IMR-90 (cell line): Measurements from ENCODE around the gene SLC22A31. TPM values are rescaled to one million over a fixed set of nuclear protein-coding genes. Genes with fewer than 3 reads are reported as not detected.

Experiments
- ATAC-seq: fragments of 200-7000 bp; cut with Tn5 transposase; 2 replicates; pipeline ENCODE4 v1.9.1; 2020; ENCODE audit warnings: low read depth, mild to moderate bottlenecking, moderate library complexity
- BruUV-seq: library from RNA; stranded (reverse); fragments of 400-500 nt; replicated peaks from 2 replicates; lab custom pipeline; 2021; lab: Mats Ljungman, UMichigan
- CTCF ChIA-PET: fragments of 300-600 bp; formaldehyde crosslinking; extraction: SDS; loops from one replicate; lab custom pipeline; 2021; ENCODE audit warnings: antibody characterized with exemption; lab: Yijun Ruan, JAX
- POLR2A ChIA-PET: fragments of 300-600 bp; sonication (Branson Sonifier 250); formaldehyde crosslinking; loops from one replicate; lab custom pipeline; 2022; ENCODE audit warnings: antibody characterized with exemption; ENCODE audit not compliant: unreplicated experiment; lab: Charles Lee
- DNase-seq: peaks from one replicate; pipeline ENCODE4 v3.0.0; 2013
- H2AFZ ChIP-seq: replicated peaks from 2 replicates; pipeline ENCODE3; 2013; ENCODE audit warnings: low read length, mild to moderate bottlenecking; ENCODE audit not compliant: poor library complexity
- H2AK5ac ChIP-seq: 2 replicates; pipeline ENCODE4 v1.6.1; 2013; ENCODE audit warnings: low read depth, low read length, inconsistent platforms
- H2AK9ac ChIP-seq: replicated peaks from 2 replicates; pipeline ENCODE3; 2013; ENCODE audit warnings: mild to moderate bottlenecking, low read depth, low read length, moderate library complexity; ENCODE audit not compliant: poor library complexity
- H2BK120ac ChIP-seq: 2 replicates; pipeline ENCODE4 v1.6.1; 2013; ENCODE audit warnings: low read depth, low read length, inconsistent platforms
- H2BK15ac ChIP-seq: 3 replicates; pipeline ENCODE4 v1.6.1; 2013; ENCODE audit warnings: low read depth, low read length, inconsistent platforms
- H2BK20ac ChIP-seq: 2 replicates; pipeline ENCODE4 v1.6.1; 2013; ENCODE audit warnings: low read depth, mild to moderate bottlenecking, inconsistent platforms, low read length, moderate library complexity
- H2BK5ac ChIP-seq: 2 replicates; pipeline ENCODE4 v1.6.1; 2013; ENCODE audit warnings: mild to moderate bottlenecking, low read depth, low read length, inconsistent platforms; ENCODE audit not compliant: poor library complexity, severe bottlenecking
- H3K14ac ChIP-seq: replicated peaks from 2 replicates; pipeline ENCODE4 v1.6.1; 2013; ENCODE audit warnings: low read depth, low read length, inconsistent platforms
- H3K18ac ChIP-seq: 2 replicates; pipeline ENCODE4 v1.6.1; 2013; ENCODE audit warnings: low read depth, low read length, control low read depth
- H3K23ac ChIP-seq: 2 replicates; pipeline ENCODE4 v1.6.1; 2013; ENCODE audit warnings: low read depth, low read length, inconsistent platforms
- H3K27ac ChIP-seq: 2 replicates; pipeline ENCODE4 v1.5.1; 2013; ENCODE audit warnings: mild to moderate bottlenecking, control low read depth, low read length; ENCODE audit not compliant: insufficient read depth
- H3K27me3 ChIP-seq: 2 replicates; pipeline ENCODE4 v1.6.1; 2013; ENCODE audit warnings: low read length; ENCODE audit not compliant: control insufficient read depth, insufficient read depth
- H3K36me3 ChIP-seq: 2 replicates; pipeline ENCODE4 v1.6.1; 2013; ENCODE audit warnings: low read length, mixed read lengths; ENCODE audit not compliant: control insufficient read depth, insufficient read depth
- H3K4ac ChIP-seq: 2 replicates; pipeline ENCODE4 v1.6.1; 2013; ENCODE audit warnings: low read depth, low read length, inconsistent platforms
- H3K4me1 ChIP-seq: 2 replicates; pipeline ENCODE4 v1.6.1; 2013; ENCODE audit warnings: low read length, mixed read lengths; ENCODE audit not compliant: control insufficient read depth, insufficient read depth
- H3K4me2 ChIP-seq: 2 replicates; pipeline ENCODE4 v1.6.1; 2013; ENCODE audit warnings: low read depth, mild to moderate bottlenecking, control low read depth, low read length, moderate library complexity
- H3K4me3 ChIP-seq: 2 replicates; pipeline ENCODE4 v1.5.1; 2013; ENCODE audit warnings: low read depth, mild to moderate bottlenecking, control low read depth, low read length, moderate library complexity; ENCODE audit not compliant: insufficient read depth
- H3K56ac ChIP-seq: 2 replicates; pipeline ENCODE4 v1.6.1; 2013; ENCODE audit warnings: low read length, inconsistent platforms; ENCODE audit not compliant: insufficient read depth; ENCODE audit errors: extremely low read depth
- H3K79me1 ChIP-seq, 2 experiments: 2 replicates each; pipeline ENCODE4 v1.6.1; 2013; ENCODE audit warnings: low read length in 2 of 2, inconsistent platforms in 1 of 2, low read depth in 1 of 2
- H3K9ac ChIP-seq: 2 replicates; pipeline ENCODE4 v1.6.1; 2013; ENCODE audit warnings: low read depth, low read length, control low read depth
- H3K9me1 ChIP-seq: 2 replicates; pipeline ENCODE4 v1.6.1; 2013; ENCODE audit warnings: low read length, inconsistent platforms; ENCODE audit not compliant: insufficient read depth
- H3K9me3 ChIP-seq: 2 replicates; pipeline ENCODE4 v1.6.1; 2013; ENCODE audit warnings: low read length; ENCODE audit not compliant: control insufficient read depth, insufficient read depth
- H4K20me1 ChIP-seq: 2 replicates; pipeline ENCODE4 v1.6.1; 2013; ENCODE audit warnings: low read length, inconsistent platforms; ENCODE audit not compliant: insufficient read depth
- H4K5ac ChIP-seq: 2 replicates; pipeline ENCODE4 v1.6.1; 2013; ENCODE audit warnings: mild to moderate bottlenecking, low read depth, low read length, control low read depth
- H4K8ac ChIP-seq, 2 experiments: 2 replicates each; pipeline ENCODE4 v1.6.1; 2013; ENCODE audit warnings: low read depth in 2 of 2, low read length in 2 of 2, control low read depth in 1 of 2, inconsistent platforms in 1 of 2
- H4K91ac ChIP-seq: 2 replicates; pipeline ENCODE4 v1.6.1; 2013; ENCODE audit warnings: low read depth, low read length, inconsistent platforms; ENCODE audit not compliant: insufficient read depth
- BHLHE40 ChIP-seq: fragments of 150-350 bp; IDR thresholded peaks from 2 replicates; pipeline ENCODE4 v1.6.1; 2016; ENCODE audit warnings: mild to moderate bottlenecking, low read depth, low read length
- CEBPB ChIP-seq: IDR thresholded peaks from 2 replicates; pipeline ENCODE4 v1.6.1; 2012; ENCODE audit warnings: low read depth, low read length, improper control_type of control experiment
- CHD1 ChIP-seq: IDR thresholded peaks from 2 replicates; pipeline ENCODE4 v1.6.1; 2012; ENCODE audit warnings: low read depth, low read length, improper control_type of control experiment
- ELK1 ChIP-seq: fragments of 150-350 bp; IDR thresholded peaks from 2 replicates; pipeline ENCODE4 v1.6.1; 2016; ENCODE audit warnings: low read depth, mild to moderate bottlenecking, low read length, moderate library complexity, borderline replicate concordance
- FOS ChIP-seq: fragments of 150-350 bp; IDR thresholded peaks from 2 replicates; pipeline ENCODE4 v1.6.1; 2016; ENCODE audit warnings: low read depth, low read length
- MAFK ChIP-seq: IDR thresholded peaks from 2 replicates; pipeline ENCODE4 v1.6.1; 2012; ENCODE audit warnings: low read depth, low read length, improper control_type of control experiment
- MAZ ChIP-seq: IDR thresholded peaks from 2 replicates; pipeline ENCODE4 v1.6.1; 2012; ENCODE audit warnings: low read depth, mild to moderate bottlenecking, low read length, improper control_type of control experiment, moderate library complexity, borderline replicate concordance
- MXI1 ChIP-seq: IDR thresholded peaks from 2 replicates; pipeline ENCODE4 v1.6.1; 2012; ENCODE audit warnings: low read depth, mild to moderate bottlenecking, low read length, moderate library complexity, borderline replicate concordance
- NFE2L2 ChIP-seq: fragments of 150-350 bp; IDR thresholded peaks from 2 replicates; pipeline ENCODE4 v1.6.1; 2016; ENCODE audit warnings: low read depth, mild to moderate bottlenecking, low read length
- POLR2A ChIP-seq: IDR thresholded peaks from 2 replicates; pipeline ENCODE4 v1.6.1; 2012; ENCODE audit warnings: mild to moderate bottlenecking, low read depth, low read length
- RAD21 ChIP-seq: IDR thresholded peaks from 2 replicates; pipeline ENCODE4 v1.6.1; 2012; ENCODE audit warnings: low read length, improper control_type of control experiment
- RCOR1 ChIP-seq: IDR thresholded peaks from 2 replicates; pipeline ENCODE4 v1.6.1; 2012; ENCODE audit warnings: mild to moderate bottlenecking, low read length, improper control_type of control experiment; ENCODE audit not compliant: insufficient replicate concordance
- RFX5 ChIP-seq: IDR thresholded peaks from 2 replicates; pipeline ENCODE4 v1.8.0; 2012; ENCODE audit warnings: low read depth, mild to moderate bottlenecking, low read length, moderate library complexity
- SMC3 ChIP-seq: fragments of 150-350 bp; IDR thresholded peaks from 2 replicates; pipeline ENCODE4 v1.6.1; 2016; ENCODE audit warnings: low read depth, mild to moderate bottlenecking, antibody characterized with exemption, low read length, moderate library complexity
- USF2 ChIP-seq: fragments of 150-350 bp; IDR thresholded peaks from 2 replicates; pipeline ENCODE4 v1.6.1; 2017; ENCODE audit warnings: mild to moderate bottlenecking, antibody characterized with exemption, low read length, low read depth
- WGBS, 2 experiments: methylation state at CpG; one replicate each; pipeline versions ENCODE4 v1.1.5 to v1.1.7; 2013; ENCODE audit warnings: missing lambda C conversion rate in 2 of 2; ENCODE audit not compliant: insufficient read length in 1 of 2; ENCODE audit errors: extremely low coverage in 2 of 2; 5-methylcytosine and 5-hydroxymethylcytosine counted together
- dilution Hi-C: fragments of 300-500 bp; cut with HindIII; formaldehyde crosslinking; loops from one replicate; pipeline ENCODE4 v1.14.3; 2018; ENCODE audit warnings: low sequenced_read_pairs; ENCODE audit not compliant: unreplicated experiment
- in situ Hi-C: fragments of 300-500 bp; cut with MboI; formaldehyde crosslinking; loops from 3 replicates; pipeline ENCODE4 v1.14.3; 2019; ENCODE audit warnings: low sequenced_read_pairs, inconsistent platforms, mixed read lengths
- intact Hi-C: fragments of 100-400 bp; cut with micrococcal nuclease; formaldehyde crosslinking; loops from 2 replicates; pipeline ENCODE4 v1.10.0; 2022
- polyA plus RNA-seq, 3 experiments: library from polyadenylated mRNA; depleted of rRNA; stranded (reverse); fragments of >200 nt; gene quantifications; 2 replicates each; pipeline ENCODE4 v1.2.3, GENCODE V29; 2012; ENCODE audit warnings: low replicate concordance in 1 of 3
- total RNA-seq: library from RNA; depleted of rRNA; stranded (reverse); fragments of >200 nt; gene quantifications from 2 replicates; pipeline ENCODE4 v1.2.3, GENCODE V29; 2012
- TF ChIP-seq, protein P1 (sequence below): conservative IDR thresholded peaks from 2 replicates; pipeline ENCODE4 v1.5.1; 2012; ENCODE audit warnings: mild to moderate bottlenecking, low read depth, low read length, improper control_type of control experiment

Gene SLC22A31
- total and polyA plus RNA-seq, 2 of the 4 experiments (the other 2 are of a cell fraction): 0.18 to 5.5 TPM

GRCh38 chr16:89189358-89190025, 10.8 kb downstream of the SLC22A31 start:
- intact Hi-C loops (no loop called here), in situ Hi-C loops (no loop called here), dilution Hi-C loops (no loop called here)
- POLR2A ChIA-PET: no interaction called here
- no TSS peak for BruUV-seq
- no peak overlapping the region for H3K56ac ChIP-seq
- 60% methylated on average over 2 of the region's 14 CpGs; no CpG with 5 or more reads in 1 of the 2 experiments for WGBS, 2 experiments
- H2BK20ac ChIP-seq: no peak overlapping the region
- no peak overlapping the region for H4K91ac ChIP-seq
- H3K36me3 ChIP-seq: no peaks in the 10 kb centered on the region
- H3K9me1 ChIP-seq: peaks cover 3% of the 10 kb centered on the region; the same call in 1 of the 2 replicates
- CTCF ChIA-PET: no interaction called here
- no peak overlapping the region for H2AK5ac ChIP-seq
- no peak overlapping the region for H2AK9ac ChIP-seq
- no peak overlapping the region for H3K9ac ChIP-seq
- H4K20me1 ChIP-seq: no peaks in the 10 kb centered on the region; the same call in 1 of the 2 replicates
- TF ChIP-seq USF2: no peak
- no peak for TF ChIP-seq RFX5
- no peak for TF ChIP-seq NFE2L2
- no peak for TF ChIP-seq MAZ
- TF ChIP-seq CEBPB: no peak
- TF ChIP-seq BHLHE40: no peak
- TF ChIP-seq MXI1: no peak
- TF ChIP-seq, protein P1, sequence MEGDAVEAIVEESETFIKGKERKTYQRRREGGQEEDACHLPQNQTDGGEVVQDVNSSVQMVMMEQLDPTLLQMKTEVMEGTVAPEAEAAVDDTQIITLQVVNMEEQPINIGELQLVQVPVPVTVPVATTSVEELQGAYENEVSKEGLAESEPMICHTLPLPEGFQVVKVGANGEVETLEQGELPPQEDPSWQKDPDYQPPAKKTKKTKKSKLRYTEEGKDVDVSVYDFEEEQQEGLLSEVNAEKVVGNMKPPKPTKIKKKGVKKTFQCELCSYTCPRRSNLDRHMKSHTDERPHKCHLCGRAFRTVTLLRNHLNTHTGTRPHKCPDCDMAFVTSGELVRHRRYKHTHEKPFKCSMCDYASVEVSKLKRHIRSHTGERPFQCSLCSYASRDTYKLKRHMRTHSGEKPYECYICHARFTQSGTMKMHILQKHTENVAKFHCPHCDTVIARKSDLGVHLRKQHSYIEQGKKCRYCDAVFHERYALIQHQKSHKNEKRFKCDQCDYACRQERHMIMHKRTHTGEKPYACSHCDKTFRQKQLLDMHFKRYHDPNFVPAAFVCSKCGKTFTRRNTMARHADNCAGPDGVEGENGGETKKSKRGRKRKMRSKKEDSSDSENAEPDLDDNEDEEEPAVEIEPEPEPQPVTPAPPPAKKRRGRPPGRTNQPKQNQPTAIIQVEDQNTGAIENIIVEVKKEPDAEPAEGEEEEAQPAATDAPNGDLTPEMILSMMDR: no peak
- TF ChIP-seq RAD21: no peak
- no peak for TF ChIP-seq SMC3
- TF ChIP-seq RCOR1: no peak
- no peak for TF ChIP-seq FOS
- no peak for TF ChIP-seq CHD1
- no peak for TF ChIP-seq MAFK
- TF ChIP-seq POLR2A: no peak
- no peak for TF ChIP-seq ELK1
- H4K5ac ChIP-seq: no peak overlapping the region
- H3K4ac ChIP-seq: no peak overlapping the region
- H2BK120ac ChIP-seq: no peak overlapping the region
- H3K27me3 ChIP-seq: peaks cover 2% of the 10 kb centered on the region; the same call in 1 of the 2 replicates
- no peak overlapping the region for H2BK15ac ChIP-seq
- H3K14ac ChIP-seq: no peak overlapping the region
- H3K23ac ChIP-seq: no peak overlapping the region
- DNase-seq (no peak), ATAC-seq (no peak)
- H3K27ac ChIP-seq: no peak overlapping the region
- H2AFZ ChIP-seq: no peak overlapping the region
- H3K4me1 ChIP-seq: peaks cover 6% of the 10 kb centered on the region
- no peak overlapping the region for H2BK5ac ChIP-seq
- no peaks in the 10 kb centered on the region for H3K79me1 ChIP-seq
- no peaks in the 10 kb centered on the region for H3K9me3 ChIP-seq
- no peak overlapping the region for H3K18ac ChIP-seq
- H3K4me3 ChIP-seq: no peak overlapping the region
- no peak overlapping the region for H3K4me2 ChIP-seq
- H4K8ac ChIP-seq: no peak overlapping the region
